PC-3 (cell line): ENCODE measurements around the gene NOL11.

Experiments
- EZH2phosphoT487 ChIP-seq: fragments of 300-600 bp; sonication (generic); IDR thresholded peaks from 2 replicates; pipeline ENCODE4 v1.6.1; 2018; ENCODE audit warnings: mild to moderate bottlenecking, antibody characterized with exemption, low read length, borderline replicate concordance
- TF ChIP-seq, protein P1 (sequence below): fragments of 300-600 bp; sonication (generic); conservative IDR thresholded peaks from 2 replicates; pipeline ENCODE4 v1.5.1; 2017; ENCODE audit warnings: antibody characterized with exemption, low read depth, mild to moderate bottlenecking, low read length

DNA sequence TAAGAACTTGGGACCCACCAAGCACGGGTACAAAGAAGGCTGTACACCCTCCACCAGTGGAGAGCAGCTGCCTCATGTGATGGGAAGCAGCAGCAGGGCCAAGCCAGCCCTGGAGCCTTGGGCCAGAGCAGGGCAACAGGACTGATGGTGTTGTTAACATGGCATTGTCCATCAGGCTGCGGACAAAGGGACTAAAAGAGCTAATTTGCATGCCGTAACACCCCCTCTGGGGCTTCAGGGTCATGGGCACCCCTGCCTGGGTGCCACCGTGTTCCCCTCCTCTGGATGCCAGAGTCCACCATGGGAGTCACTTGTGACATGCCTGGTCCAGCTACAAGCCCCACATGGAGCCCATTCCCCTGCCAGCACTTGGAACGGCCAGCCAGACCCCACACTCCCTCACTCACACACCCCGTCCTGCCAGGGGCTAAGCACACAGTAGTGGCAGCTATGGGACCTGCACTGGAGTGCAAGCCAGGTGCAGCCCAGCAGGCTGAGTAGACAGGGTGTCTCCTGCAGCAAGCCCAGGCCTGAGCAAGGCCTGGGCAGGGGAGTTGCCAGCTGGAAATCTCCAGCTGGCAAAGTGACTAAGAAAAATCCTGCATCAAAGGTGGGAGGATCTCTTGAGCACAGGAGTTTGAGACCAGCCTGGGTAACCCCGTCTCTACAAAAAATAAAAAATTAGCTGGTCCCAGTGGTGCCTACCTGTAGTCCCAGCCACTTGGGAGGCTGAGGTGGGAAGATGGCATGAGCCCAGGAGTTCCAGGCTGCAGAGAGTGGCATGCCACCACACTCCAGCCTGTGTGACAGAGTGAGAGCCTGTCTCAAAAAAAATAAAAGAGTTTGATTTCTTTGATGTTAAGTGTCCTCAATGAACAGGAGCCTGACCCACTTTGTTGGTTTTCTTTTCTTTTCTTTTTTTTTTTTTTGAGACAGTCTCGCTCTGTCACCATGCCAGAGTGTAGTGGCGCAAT lies 33.7 kb downstream of the NOL11 start:
- TF ChIP-seq, protein P1, sequence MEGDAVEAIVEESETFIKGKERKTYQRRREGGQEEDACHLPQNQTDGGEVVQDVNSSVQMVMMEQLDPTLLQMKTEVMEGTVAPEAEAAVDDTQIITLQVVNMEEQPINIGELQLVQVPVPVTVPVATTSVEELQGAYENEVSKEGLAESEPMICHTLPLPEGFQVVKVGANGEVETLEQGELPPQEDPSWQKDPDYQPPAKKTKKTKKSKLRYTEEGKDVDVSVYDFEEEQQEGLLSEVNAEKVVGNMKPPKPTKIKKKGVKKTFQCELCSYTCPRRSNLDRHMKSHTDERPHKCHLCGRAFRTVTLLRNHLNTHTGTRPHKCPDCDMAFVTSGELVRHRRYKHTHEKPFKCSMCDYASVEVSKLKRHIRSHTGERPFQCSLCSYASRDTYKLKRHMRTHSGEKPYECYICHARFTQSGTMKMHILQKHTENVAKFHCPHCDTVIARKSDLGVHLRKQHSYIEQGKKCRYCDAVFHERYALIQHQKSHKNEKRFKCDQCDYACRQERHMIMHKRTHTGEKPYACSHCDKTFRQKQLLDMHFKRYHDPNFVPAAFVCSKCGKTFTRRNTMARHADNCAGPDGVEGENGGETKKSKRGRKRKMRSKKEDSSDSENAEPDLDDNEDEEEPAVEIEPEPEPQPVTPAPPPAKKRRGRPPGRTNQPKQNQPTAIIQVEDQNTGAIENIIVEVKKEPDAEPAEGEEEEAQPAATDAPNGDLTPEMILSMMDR = no peak
- no peak for TF ChIP-seq EZH2phosphoT487
